Measurements from ENCODE around the gene CD300LG.
"Not testable (repeated sequence)": the region's sequence is repeated elsewhere in the genome, so short reads cannot be mapped to it uniquely, and the experiment has no call there.

Gene CD300LG

GRCh38 chr17:43856141-43856540 is 9.2 kb downstream of the CD300LG start:
- DNase-seq: no peak

- no peak for DNase-seq
These were observed 10.2 kb downstream of the CD300LG start for GRCh38 chr17:43857141-43857540.

GRCh38 chr17:43857957-43858600 is 11.1 kb downstream of the CD300LG start:
- no peak for DNase-seq

- no peak for DNase-seq
These were observed 13.2 kb downstream of the CD300LG start for GRCh38 chr17:43860077-43860725.

GRCh38 chr17:43860927-43861622 is 14.1 kb downstream of the CD300LG start:
- no peak for DNase-seq

GRCh38 chr17:43861960-43862359 is 15.0 kb downstream of the CD300LG start:
- no peak for DNase-seq

- no peak for DNase-seq
These were observed 17.4 kb downstream of the CD300LG start for GRCh38 chr17:43864161-43864984.

GRCh38 chr17:43868226-43868994 is 21.4 kb downstream of the CD300LG start:
- no peak for DNase-seq

GRCh38 chr17:43869031-43869430 is 22.1 kb downstream of the CD300LG start:
- DNase-seq: not testable (repeated sequence)

GRCh38 chr17:43871946-43872690 is 25.1 kb downstream of the CD300LG start:
- DNase-seq: no peak

GRCh38 chr17:43873091-43873490 is 26.1 kb downstream of the CD300LG start:
- no peak for DNase-seq

- DNase-seq: no peak
These were observed 26.8 kb downstream of the CD300LG start for GRCh38 chr17:43873815-43874214.

GRCh38 chr17:43874293-43874692 is 27.3 kb downstream of the CD300LG start:
- DNase-seq: no peak

- DNase-seq: no peak
These were observed 28.6 kb downstream of the CD300LG start for GRCh38 chr17:43875476-43876147.

GRCh38 chr17:43877031-43877430 is 30.1 kb downstream of the CD300LG start:
- no peak for DNase-seq

GRCh38 chr17:43877451-43878155 is 30.6 kb downstream of the CD300LG start:
- DNase-seq: no peak

GRCh38 chr17:43878260-43879175 is 31.5 kb downstream of the CD300LG start:
- DNase-seq: peak; percentile 44

- no peak for DNase-seq
These were observed 32.9 kb downstream of the CD300LG start for GRCh38 chr17:43879723-43880419.

Data from GDM1 (cell line).